Left lung (tissue), 10 donors: ENCODE measurements around the gene CNEP1R1. TPM values are rescaled to one million over a fixed set of nuclear protein-coding genes. Genes with fewer than 3 reads are reported as not detected.

Experiments
- ATAC-seq: fragments of 200-7000 bp; cut with Tn5 transposase; one replicate; pipeline ENCODE4 v1.9.1; 2020; ENCODE audit warnings: moderate library complexity
- DNase-seq, 4 donors: peaks; one replicate each; pipeline ENCODE4 v3.0.0-alpha.2; 2013 to 2020
- H3K27ac ChIP-seq, 2 donors: fragments of 200-600 bp; sonication (generic) in 1 of 2; one replicate each; pipeline versions ENCODE4 v1.5.0 to v1.8.0; 2020 to 2021
- H3K27me3 ChIP-seq, 2 donors: fragments of 200-600 bp; sonication (generic) in 1 of 2; one replicate each; pipeline versions ENCODE4 v1.5.0 to v1.8.0; 2020 to 2021
- H3K36me3 ChIP-seq, 2 donors: fragments of 200-600 bp; sonication (generic) in 1 of 2; one replicate each; pipeline versions ENCODE4 v1.5.0 to v1.8.0; 2020 to 2021
- H3K4me1 ChIP-seq, 2 donors: fragments of 200-600 bp; one replicate each; pipeline ENCODE4 v1.8.0; 2021
- H3K4me3 ChIP-seq, 2 donors: fragments of 200-600 bp; sonication (generic) in 1 of 2; one replicate each; pipeline versions ENCODE4 v1.5.0 to v1.8.0; 2020 to 2021; ENCODE audit warnings: mild to moderate bottlenecking in 1 of 2
- H3K9me3 ChIP-seq, 2 donors: fragments of 200-600 bp; sonication (generic) in 1 of 2; one replicate each; pipeline versions ENCODE4 v1.5.0 to v1.8.0; 2020 to 2021
- intact Hi-C, 2 donors: fragments of 100-400 bp; cut with DNase I; formaldehyde crosslinking; loops; one replicate each; pipeline versions ENCODE4 v1.11.2 to v1.14.2; 2022
- polyA plus RNA-seq, 6 donors: library from polyadenylated mRNA; unstranded; fragments of 120-200 nt; gene quantifications; one replicate each; pipeline ENCODE4 v1.2.1, GENCODE V29; 2013; ENCODE audit not compliant: insufficient read length in 6 of 6
- total RNA-seq, 2 donors: library from RNA; stranded (reverse); fragmentation: NEBNext Ultra II Directional; extraction: Animal tissue kit (Norgen Biotek cat#: 25700); gene quantifications; one replicate each; pipeline ENCODE4 v1.2.1, GENCODE V29; 2021
- TF ChIP-seq, protein P1 (sequence below), 2 donors: fragments of 200-600 bp; sonication (generic) in 1 of 2; IDR thresholded peaks; one replicate each; pipeline versions ENCODE4 v1.5.0 to v1.8.0; 2021; ENCODE audit warnings: antibody characterized with exemption in 2 of 2
- donor health status: DM: no; HTN: yes; CAD: no.
- donor health status: DM: no; HTN: no; CAD: no.

CNEP1R1 gene
- total and polyA plus RNA-seq, 8 donors = 22.2 to 44.3 (median 35.3) TPM

DNA sequence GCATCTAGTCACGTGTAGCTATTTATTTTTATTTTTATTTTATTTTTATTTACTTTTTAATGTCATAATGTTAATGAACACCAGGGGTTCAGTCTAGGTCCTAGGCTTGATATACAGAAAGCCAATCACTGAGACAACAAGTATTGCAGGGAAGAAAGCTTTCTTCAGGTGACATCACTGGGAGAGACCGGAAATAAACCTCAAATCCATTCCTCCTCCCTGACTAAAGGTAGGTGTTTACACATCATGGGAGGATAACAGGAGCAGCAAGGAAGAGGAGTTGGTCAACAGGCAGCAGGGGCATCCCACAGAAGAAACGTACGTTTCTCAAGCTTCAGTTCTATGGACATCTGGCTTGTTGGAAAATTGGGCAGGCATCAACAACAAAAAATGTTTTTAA lies 31.2 kb downstream of the CNEP1R1 start:
- Histone ChIP-seq H3K4me3 (no peak overlapping the region), H3K36me3 (no peaks in the 10 kb centered on the region), H3K27ac (no peak overlapping the region), H3K27me3 (no peaks in the 10 kb centered on the region), H3K4me1 (no peaks in the 10 kb centered on the region), H3K9me3 (peaks cover 0 to 20% of the 10 kb centered on the region in 2 donors)
- TF ChIP-seq, protein P1, sequence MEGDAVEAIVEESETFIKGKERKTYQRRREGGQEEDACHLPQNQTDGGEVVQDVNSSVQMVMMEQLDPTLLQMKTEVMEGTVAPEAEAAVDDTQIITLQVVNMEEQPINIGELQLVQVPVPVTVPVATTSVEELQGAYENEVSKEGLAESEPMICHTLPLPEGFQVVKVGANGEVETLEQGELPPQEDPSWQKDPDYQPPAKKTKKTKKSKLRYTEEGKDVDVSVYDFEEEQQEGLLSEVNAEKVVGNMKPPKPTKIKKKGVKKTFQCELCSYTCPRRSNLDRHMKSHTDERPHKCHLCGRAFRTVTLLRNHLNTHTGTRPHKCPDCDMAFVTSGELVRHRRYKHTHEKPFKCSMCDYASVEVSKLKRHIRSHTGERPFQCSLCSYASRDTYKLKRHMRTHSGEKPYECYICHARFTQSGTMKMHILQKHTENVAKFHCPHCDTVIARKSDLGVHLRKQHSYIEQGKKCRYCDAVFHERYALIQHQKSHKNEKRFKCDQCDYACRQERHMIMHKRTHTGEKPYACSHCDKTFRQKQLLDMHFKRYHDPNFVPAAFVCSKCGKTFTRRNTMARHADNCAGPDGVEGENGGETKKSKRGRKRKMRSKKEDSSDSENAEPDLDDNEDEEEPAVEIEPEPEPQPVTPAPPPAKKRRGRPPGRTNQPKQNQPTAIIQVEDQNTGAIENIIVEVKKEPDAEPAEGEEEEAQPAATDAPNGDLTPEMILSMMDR (IDR thresholded peaks at IDR 0.05) = no peak
- DNase-seq = no peak
- no peak for ATAC-seq
- intact Hi-C loops = no loop called here

DNA sequence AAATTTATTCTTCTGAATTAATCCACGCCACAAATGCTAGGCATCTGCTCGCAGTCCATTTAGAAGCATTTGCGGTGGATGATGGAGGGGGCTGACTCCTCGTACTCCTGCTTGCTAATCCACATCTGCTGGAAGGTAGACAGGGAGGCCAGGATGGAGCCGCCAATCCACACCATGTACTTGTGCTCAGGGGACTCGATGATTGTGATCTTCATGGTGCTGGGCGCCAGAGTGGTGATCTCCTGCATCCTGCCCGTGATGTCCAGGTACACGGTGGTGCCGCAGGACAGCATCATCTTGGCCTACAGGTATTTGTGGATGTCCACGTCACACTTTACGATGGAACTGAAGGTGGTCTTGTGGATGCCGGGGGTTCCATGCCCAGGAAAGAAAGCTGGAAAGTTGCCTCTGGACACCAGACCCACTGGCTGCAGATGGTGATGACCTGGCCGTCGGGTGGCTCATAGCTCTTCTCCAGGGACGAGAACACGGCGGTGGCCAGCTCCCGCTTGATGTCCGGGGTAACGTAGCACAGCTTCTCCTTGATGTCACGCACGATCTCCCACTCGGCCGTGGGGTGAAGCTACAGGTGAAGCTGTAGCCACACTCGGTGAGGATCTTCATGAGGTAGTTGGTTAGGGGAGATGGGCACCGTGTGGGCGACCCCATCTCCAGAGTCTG lies 33.2 kb downstream of the CNEP1R1 start:
- ATAC-seq = no peak
- Histone ChIP-seq H3K4me1 (no peaks in the 10 kb centered on the region), H3K27ac (no peak overlapping the region), H3K9me3 (peaks cover 0 to 20% of the 10 kb centered on the region in 2 donors), H3K4me3 (no peak overlapping the region), H3K27me3 (no peaks in the 10 kb centered on the region), H3K36me3 (no peaks in the 10 kb centered on the region)
- DNase-seq = no peak
- intact Hi-C loops = no loop called here
- TF ChIP-seq, protein P1 (IDR thresholded peaks at IDR 0.05) = no peak

DNA sequence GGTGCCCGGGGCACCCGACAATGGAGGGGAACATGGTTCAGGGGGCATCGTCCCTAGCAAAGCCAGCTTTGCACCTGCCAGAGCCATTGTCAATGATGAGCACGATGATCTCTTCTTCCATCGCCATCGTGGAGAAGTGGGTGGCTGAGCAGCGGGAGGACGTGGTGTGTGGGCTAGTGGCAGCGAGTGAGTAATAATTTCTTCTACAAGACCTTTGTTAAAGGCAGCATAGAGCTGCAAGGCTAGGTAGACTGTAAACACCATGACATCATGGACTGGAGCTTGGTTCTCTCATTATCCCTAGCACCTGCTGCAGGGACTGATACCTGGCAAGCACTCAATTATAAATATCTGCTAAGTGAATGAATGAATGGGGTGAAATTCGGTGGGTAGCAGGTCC lies 34.1 kb downstream of the CNEP1R1 start:
- no peak for ATAC-seq
- intact Hi-C loops = no loop called here
- TF ChIP-seq, protein P1 (IDR thresholded peaks at IDR 0.05) = no peak
- DNase-seq = no peak
- H3K36me3 ChIP-seq = no peaks in the 10 kb centered on the region
- H3K27ac ChIP-seq = no peak overlapping the region
- no peaks in the 10 kb centered on the region for H3K4me1 ChIP-seq
- peaks cover 0 to 20% of the 10 kb centered on the region in 2 donors for H3K9me3 ChIP-seq
- H3K4me3 ChIP-seq = no peak overlapping the region
- H3K27me3 ChIP-seq = no peaks in the 10 kb centered on the region

DNA sequence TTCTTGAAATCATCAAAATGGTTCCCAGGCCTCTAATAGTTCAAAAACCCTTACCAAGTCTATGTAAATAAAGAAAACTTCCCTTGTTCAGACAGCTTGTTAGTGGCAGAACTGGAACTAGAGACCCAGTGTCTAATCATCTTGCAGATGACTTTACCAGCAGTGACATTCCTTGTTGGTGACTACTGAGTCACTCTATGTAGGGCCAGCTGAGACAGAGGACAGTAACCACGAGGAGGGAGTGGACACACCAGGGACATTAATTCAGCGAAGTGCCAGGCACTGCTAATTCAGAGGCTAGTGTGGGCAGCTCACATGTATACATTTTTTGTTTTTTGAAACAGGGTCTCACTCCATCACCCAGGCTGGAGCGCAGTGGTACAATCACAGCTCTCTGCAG lies 34.6 kb downstream of the CNEP1R1 start:
- Histone ChIP-seq H3K4me3 (no peak overlapping the region), H3K4me1 (no peaks in the 10 kb centered on the region), H3K27ac (no peak overlapping the region), H3K27me3 (no peaks in the 10 kb centered on the region), H3K9me3 (peaks cover 0 to 20% of the 10 kb centered on the region in 2 donors), H3K36me3 (no peaks in the 10 kb centered on the region)
- TF ChIP-seq, protein P1 (IDR thresholded peaks at IDR 0.05) = no peak
- no peak for DNase-seq
- intact Hi-C loops = no loop called here
- no peak for ATAC-seq

DNA sequence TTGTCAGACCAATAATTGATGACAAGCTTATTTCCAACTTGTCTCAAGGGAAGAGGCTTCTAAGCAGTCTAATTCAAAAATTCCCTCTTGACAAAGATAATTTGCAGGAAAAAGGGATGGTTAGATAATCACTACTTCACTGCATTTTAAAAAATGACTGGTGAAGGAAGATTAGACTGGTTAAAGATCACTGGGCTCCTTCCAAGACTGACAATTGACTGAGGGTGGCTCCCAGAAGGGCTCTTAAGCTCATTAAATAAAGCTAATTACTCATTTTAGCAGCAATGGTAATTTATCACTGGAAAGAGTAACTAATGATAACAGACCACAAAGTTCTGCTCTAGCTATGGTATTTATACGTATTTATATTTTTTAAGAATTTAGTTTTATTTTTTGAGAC lies 36.3 kb downstream of the CNEP1R1 start:
- TF ChIP-seq, protein P1 (IDR thresholded peaks at IDR 0.05) = no peak

More for the DNA sequence above, 36.3 kb downstream of the CNEP1R1 start:
- no peak overlapping the region for H3K27ac ChIP-seq
- peaks cover 0 to 8% of the 10 kb centered on the region in 2 donors for H3K9me3 ChIP-seq
- no peaks in the 10 kb centered on the region for H3K27me3 ChIP-seq
- H3K4me1 ChIP-seq = peaks cover 0 to 5% of the 10 kb centered on the region in 2 donors
- H3K4me3 ChIP-seq = no peak overlapping the region
- DNase-seq = no peak
- no peaks in the 10 kb centered on the region for H3K36me3 ChIP-seq
- ATAC-seq = no peak
- intact Hi-C loops = no loop called here
